Activated CD4-positive, alpha-beta T cell treated with anti-CD3 and anti-CD28 coated beads, Interleukin-2, amount 50 U/mL, for 1 hour (primary cell): Measurements from ENCODE around the gene HECW1.
"Not testable (repeated sequence)": the region's sequence is repeated elsewhere in the genome, so short reads cannot be mapped to it uniquely, and the experiment has no call there.

ENCODE experiments used
- DNase-seq: peaks from one replicate; pipeline ENCODE4 v3.0.0-alpha.2; 2020

Gene HECW1

DNA sequence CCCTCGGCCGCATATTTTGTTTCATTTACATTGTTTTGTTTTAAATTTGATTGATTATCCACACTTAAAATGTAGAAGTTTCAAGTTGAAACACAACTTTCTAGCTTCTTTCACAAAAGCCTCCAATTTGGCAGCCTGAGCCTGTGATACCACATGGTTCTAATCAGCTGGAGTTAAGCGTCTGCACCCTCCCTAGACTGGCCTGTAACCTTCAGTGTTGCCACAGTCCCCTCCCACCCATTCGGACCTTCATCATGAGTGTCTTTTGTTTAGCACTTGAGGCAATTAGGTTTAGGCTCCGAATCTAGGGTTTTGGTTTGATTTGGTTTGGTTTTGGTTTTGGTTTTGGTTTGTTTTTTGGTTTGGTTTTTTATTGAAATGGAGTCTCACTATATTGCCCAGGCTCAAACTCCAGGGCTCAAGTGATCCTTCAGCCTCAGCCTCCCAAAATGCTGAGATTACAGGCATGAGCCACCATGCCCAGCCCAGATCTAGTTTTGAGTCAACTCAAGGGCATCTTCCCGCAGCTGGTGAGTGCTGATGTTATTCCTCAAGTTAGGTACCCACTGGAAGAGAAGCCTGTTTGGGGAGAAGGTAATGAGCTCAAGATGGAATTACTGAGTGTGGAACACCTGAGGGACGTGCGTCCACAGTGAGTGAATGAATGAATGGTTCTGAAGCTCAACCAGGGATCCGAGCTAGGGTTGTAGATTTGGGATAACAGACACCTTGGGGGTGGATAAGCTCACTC lies 201.4 kb downstream of the HECW1 start:
- DNase-seq, result no peak

- no peak for DNase-seq
Observed at GRCh38 chr7:43314379-43315158, 202.1 kb downstream of the HECW1 start.

DNA sequence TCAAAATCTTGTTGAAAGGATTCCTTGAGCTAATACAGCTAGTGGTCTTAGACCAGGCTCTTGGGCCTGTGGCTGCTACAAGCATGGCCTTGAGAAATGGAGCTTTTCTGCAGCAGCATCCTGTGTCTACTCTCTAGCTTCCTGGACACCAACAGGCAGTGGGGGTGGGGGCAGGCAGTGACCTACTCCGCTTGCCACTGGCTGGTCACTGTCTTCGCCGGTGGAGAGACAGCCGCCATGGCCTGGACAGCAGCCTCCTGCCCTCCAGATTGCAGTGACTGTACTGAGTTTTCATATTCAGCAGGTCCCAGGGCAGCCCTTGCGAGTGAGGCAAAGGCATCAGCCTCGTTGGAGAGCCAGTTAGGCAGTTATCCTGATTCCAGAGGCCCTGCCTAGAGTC lies 204.6 kb downstream of the HECW1 start:
- no peak for DNase-seq

DNA sequence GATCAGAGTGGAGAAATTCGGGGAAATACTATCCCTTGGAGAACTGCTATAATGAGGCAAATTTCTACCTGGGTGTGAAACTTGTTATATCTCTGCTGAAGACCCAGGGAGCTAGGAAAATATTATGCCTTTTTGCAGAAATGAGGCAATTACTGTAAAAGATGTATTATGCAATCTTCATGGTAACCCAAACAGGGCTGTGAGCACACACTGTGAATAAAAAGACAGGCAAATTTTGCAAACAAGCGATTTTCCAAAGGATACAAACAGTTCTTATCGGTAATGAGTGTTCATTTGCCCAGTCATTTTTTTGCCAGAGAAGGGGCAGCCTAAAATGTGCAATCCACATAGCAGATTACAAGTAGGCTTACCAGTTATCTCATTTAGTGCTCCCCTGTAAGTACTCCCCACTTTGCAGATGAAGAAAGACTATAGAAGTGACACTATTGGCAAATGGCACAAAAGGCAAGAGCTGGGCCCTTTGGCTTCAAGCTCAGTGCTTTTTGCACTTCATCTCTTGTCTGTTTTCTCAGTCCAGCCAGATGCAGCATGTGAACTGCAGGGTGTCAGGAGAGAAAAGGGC lies 205.8 kb downstream of the HECW1 start:
- no peak for DNase-seq

GRCh38 chr7:43325595-43325994 lies 213.1 kb downstream of the HECW1 start:
- DNase-seq, result no peak

DNA sequence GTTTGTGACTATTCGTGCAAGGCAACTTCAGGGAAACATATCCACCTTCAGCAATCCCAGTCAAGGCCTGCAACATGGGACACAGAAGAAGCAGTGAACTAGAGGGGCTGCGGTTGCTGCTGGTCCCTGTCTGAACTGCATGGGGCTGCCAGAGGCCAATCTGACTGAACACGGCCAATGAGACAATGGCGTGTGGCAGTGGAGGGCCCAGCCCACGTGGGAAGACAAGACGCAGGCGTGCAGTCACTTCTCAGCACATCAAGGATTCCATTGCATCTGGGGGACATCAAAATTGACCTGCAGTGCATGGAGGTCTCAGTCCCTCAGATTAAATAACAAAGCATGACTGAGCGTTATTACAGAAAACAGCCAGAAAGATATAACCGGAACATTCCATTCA lies 215.9 kb downstream of the HECW1 start:
- no peak for DNase-seq

DNA sequence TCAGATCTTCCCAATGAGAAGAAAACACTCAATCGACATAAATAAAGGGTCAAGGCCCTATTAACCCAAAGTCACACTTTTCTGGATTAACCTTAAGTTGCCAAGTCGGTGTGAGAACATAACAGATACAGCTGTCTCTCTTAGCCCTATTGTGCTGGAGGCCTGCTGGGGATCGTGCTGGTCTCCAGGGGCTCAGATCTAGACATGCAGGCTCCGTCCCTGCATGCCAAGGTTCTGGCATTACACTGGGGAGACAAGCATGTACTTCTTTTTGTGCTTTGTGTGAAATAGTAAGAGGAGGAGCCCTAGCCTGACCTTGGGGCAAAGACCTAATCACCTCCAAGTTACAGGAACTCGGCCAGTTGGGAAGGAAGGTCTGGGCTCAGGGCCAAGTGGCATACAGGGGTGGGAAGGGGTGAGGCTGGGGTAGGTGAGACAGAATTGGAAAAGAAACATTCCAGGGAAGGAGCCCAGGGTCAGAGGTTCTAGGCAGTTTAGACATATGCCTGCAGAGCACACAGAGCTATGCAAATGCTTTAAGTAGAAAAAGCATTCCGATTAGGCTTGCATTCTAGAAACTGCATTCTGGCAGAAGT lies 216.4 kb downstream of the HECW1 start:
- no peak for DNase-seq

GRCh38 chr7:43332193-43332796 lies 219.8 kb downstream of the HECW1 start:
- DNase-seq, result no peak

- DNase-seq, result no peak
Observed at GRCh38 chr7:43337191-43337590, 224.7 kb downstream of the HECW1 start.

- DNase-seq, result no peak
Observed at GRCh38 chr7:43337811-43338210, 225.4 kb downstream of the HECW1 start.

GRCh38 chr7:43341132-43341531 lies 228.7 kb downstream of the HECW1 start:
- no peak for DNase-seq

- DNase-seq, result not testable (repeated sequence)
Observed at GRCh38 chr7:43343417-43343816, 231.0 kb downstream of the HECW1 start.

DNA sequence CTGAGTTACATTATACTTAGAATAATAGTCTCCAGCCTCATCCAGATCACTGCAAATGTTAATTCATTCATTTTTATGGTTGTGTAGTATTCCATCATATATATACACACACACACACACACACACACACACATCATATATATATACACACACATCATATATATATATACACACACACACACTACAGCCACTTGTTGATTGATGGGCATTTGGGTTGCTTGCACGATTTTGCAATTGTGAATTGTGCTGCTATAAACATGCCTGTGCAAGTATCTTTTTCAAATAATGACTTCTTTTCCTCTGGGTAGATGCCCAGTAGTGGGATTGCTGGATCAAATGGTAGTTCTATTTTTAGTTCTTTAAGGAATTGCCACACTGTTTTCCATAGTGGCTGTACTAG lies 233.2 kb downstream of the HECW1 start:
- DNase-seq, result not testable (repeated sequence)

GRCh38 chr7:43351683-43352082 lies 239.2 kb downstream of the HECW1 start:
- DNase-seq, result no peak

GRCh38 chr7:43353902-43354301 lies 241.5 kb downstream of the HECW1 start:
- DNase-seq, result no peak

GRCh38 chr7:43362652-43363034 lies 250.2 kb downstream of the HECW1 start:
- no peak for DNase-seq

DNA sequence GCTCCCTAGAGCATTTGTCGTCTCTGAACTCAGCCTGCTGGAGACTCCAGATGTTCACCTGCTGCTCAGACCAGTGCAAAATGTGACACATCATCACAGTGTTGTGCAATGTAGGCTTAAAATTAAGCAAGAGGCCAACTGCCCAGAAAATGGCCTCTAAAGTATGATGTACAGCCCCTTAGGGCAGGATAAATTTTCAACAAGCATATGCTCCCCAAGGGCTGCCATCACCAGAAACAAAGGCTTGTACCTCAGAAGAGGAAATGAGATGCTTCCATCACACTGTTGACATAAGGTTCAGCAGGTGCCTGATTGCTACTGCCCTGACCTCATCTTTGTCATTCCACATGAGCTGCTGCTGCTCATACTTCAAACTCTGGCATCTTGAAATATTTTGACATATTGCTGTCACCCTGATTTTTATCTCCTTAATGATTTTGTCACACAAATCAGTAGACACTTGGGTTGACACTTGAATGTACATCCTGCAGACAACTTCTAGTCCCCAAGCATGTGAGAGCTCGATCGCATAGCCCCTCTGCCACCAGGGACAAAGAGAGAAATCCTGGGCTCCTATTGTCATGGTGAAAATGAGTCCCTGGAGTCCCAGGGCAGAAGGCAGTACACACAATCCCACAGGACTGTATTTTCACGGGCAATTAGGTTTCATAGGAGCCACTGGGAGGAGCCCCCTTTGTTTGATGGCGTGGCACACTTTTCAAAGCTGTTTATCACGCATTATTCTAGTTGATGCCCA lies 250.8 kb downstream of the HECW1 start:
- DNase-seq, result no peak

GRCh38 chr7:43364391-43364790 lies 251.9 kb downstream of the HECW1 start:
- DNase-seq, result no peak

- DNase-seq, result no peak
Observed at GRCh38 chr7:43372676-43373355, 260.4 kb downstream of the HECW1 start.

DNA sequence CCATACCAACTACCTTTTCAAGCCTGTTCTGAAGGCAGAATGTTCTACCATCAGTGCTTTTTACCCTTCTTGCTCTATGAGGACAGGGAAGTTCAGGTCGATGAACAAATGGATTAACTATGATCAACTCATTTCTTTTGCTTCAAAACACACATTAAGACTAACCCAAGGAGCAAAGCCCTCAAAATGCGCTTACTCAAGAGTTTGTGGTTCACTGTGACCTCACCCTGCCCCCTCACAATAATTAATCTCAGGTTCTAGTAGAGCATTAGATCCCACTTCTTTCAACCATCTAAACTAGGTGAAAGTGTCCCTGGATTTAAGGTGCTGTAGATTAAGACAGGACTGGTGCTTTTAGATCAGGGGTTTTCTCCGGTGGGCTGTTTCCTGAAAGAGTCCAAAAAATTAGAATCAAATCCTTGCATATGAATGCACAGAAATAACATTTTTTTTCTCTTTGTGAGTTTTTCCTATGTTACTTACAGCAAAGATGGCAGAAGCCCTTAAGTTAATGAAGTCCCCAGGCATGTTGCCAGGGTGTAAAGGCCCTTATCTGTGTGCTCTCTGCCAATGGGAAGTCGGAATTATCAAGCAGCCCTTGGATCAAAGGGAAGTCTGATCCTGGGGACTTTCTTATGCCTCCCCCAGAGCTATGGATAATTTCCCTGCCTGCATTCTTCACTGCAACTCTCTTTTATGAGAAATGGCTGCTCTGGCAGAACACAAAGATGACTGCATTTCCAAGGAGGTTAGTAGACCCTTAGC lies 264.9 kb downstream of the HECW1 start:
- DNase-seq, result no peak

- DNase-seq, result no peak
Observed at GRCh38 chr7:43379210-43379609, 266.8 kb downstream of the HECW1 start.
